Natural killer cell (primary cell): ENCODE measurements around the gene LYVE1. TPM values are rescaled to one million over a fixed set of nuclear protein-coding genes. Genes with fewer than 3 reads are reported as not detected.

ENCODE experiments used
- ATAC-seq, 3 donors: fragments of 150-1000 bp in 2 of 3; fragments of 200-7000 bp in 1 of 3; cut with Tn5 transposase; 1 replicate in 1 of 3; 2 replicates in 2 of 3; pipeline ENCODE4 v1.10.0; 2021; ENCODE audit warnings: mild to moderate bottlenecking in 2 of 3, moderate library complexity in 2 of 3
- DNase-seq, 2 donors: peaks; one replicate each; pipeline versions ENCODE4 v3.0.0 to v3.0.0-alpha.2; 2013 to 2021; ENCODE audit warnings: mixed read lengths in 1 of 2
- H3K27ac ChIP-seq: one replicate; pipeline ENCODE4 v1.5.1; 2013; ENCODE audit warnings: mild to moderate bottlenecking, low read length
- H3K27me3 ChIP-seq: one replicate; pipeline ENCODE4 v1.6.1; 2013; ENCODE audit warnings: low read length; ENCODE audit not compliant: control insufficient read depth, insufficient read depth
- H3K36me3 ChIP-seq: one replicate; pipeline ENCODE4 v1.6.1; 2013; ENCODE audit warnings: low read length; ENCODE audit not compliant: control insufficient read depth, insufficient read depth
- H3K4me1 ChIP-seq: one replicate; pipeline ENCODE4 v1.6.1; 2013; ENCODE audit warnings: low read length; ENCODE audit not compliant: control insufficient read depth, insufficient read depth
- H3K4me3 ChIP-seq: one replicate; pipeline ENCODE4 v1.5.1; 2013; ENCODE audit warnings: low read length
- H3K9me3 ChIP-seq: one replicate; pipeline ENCODE4 v1.6.1; 2013; ENCODE audit warnings: low read length; ENCODE audit not compliant: control insufficient read depth, insufficient read depth
- H3K27ac Mint-ChIP-seq, 2 donors: one replicate each; pipeline ENCODE4 v1.8.0; 2022; ENCODE audit warnings: mild to moderate bottlenecking in 2 of 2, mixed read lengths in 2 of 2, moderate library complexity in 1 of 2
- H3K27me3 Mint-ChIP-seq, 2 donors: one replicate each; pipeline ENCODE4 v1.8.0; 2022; ENCODE audit warnings: low read depth in 2 of 2, mixed read lengths in 2 of 2
- H3K36me3 Mint-ChIP-seq: one replicate; pipeline ENCODE4 v1.8.0; 2022; ENCODE audit warnings: mixed read lengths
- H3K4me1 Mint-ChIP-seq, 2 donors: one replicate each; pipeline ENCODE4 v1.8.0; 2022; ENCODE audit warnings: mixed read lengths in 2 of 2
- H3K4me3 Mint-ChIP-seq: one replicate; pipeline ENCODE4 v1.8.0; 2022; ENCODE audit warnings: mild to moderate bottlenecking, moderate library complexity, mixed read lengths
- H3K9me3 Mint-ChIP-seq, 2 donors: one replicate each; pipeline ENCODE4 v1.8.0; 2022; ENCODE audit warnings: mixed read lengths in 2 of 2
- CTCF ChIP-seq: fragments of 200-600 bp; IDR thresholded peaks from one replicate; pipeline ENCODE4 v1.8.0; 2022; ENCODE audit warnings: antibody characterized with exemption
- WGBS: methylation state at CpG from one replicate; pipeline ENCODE4 v1.1.7; 2013; ENCODE audit warnings: missing lambda C conversion rate; ENCODE audit not compliant: insufficient coverage; 5-methylcytosine and 5-hydroxymethylcytosine counted together
- intact Hi-C: fragments of 100-400 bp; cut with micrococcal nuclease; formaldehyde crosslinking; loops from one replicate; pipeline ENCODE4 v1.14.2; 2022
- total RNA-seq, 4 donors: library from RNA; stranded (reverse); fragments of 120-200 nt in 1 of 4; gene quantifications; one replicate each; pipeline versions ENCODE4 v1.2.3 to v1.2.4, GENCODE V29; 2013 to 2022

Gene LYVE1
- total RNA-seq, 3 donors from 2014 or later (not counting 1 experiment from before 2014, with no cell fraction given) = not detected

- Histone ChIP-seq H3K4me1 (no peaks in the 10 kb centered on the region), H3K27ac (no peak overlapping the region), H3K9me3 (no peaks in the 10 kb centered on the region), H3K36me3 (no peaks in the 10 kb centered on the region), H3K27me3 (no peaks in the 10 kb centered on the region), H3K4me3 (no peak overlapping the region)
- DNase-seq (no peak), ATAC-seq (no peak)
- Mint-ChIP-seq H3K27me3 (peaks cover 8 to 16% of the 10 kb centered on the region in 2 donors), H3K4me1 (no peaks in the 10 kb centered on the region), H3K27ac (no peak overlapping the region), H3K36me3 (no peaks in the 10 kb centered on the region), H3K9me3 (no peaks in the 10 kb centered on the region), H3K4me3 (no peak overlapping the region)
- WGBS = 73% methylated on average over 2 of the region's 3 CpGs
- no peak for TF ChIP-seq CTCF
- intact Hi-C loops = no loop called here
These were observed 7.2 kb downstream of the LYVE1 start for GRCh38 chr11:10561043-10561818.

GRCh38 chr11:10558288-10558687, 10.2 kb downstream of the LYVE1 start:
- DNase-seq (no peak), ATAC-seq (no peak)
- Mint-ChIP-seq H3K4me3 (no peak overlapping the region), H3K4me1 (no peaks in the 10 kb centered on the region), H3K9me3 (no peaks in the 10 kb centered on the region), H3K27ac (no peak overlapping the region), H3K27me3 (peaks cover 8 to 16% of the 10 kb centered on the region in 2 donors), H3K36me3 (no peaks in the 10 kb centered on the region)
- Histone ChIP-seq H3K9me3 (no peaks in the 10 kb centered on the region), H3K4me1 (no peaks in the 10 kb centered on the region), H3K27me3 (no peaks in the 10 kb centered on the region), H3K27ac (no peak overlapping the region), H3K36me3 (no peaks in the 10 kb centered on the region), H3K4me3 (no peak overlapping the region)
- 93% methylated on average over 3 of the region's 3 CpGs for WGBS
- intact Hi-C loops = no loop called here
- TF ChIP-seq CTCF = no peak

- no CpG with 5 or more reads among the region's 1 CpG for WGBS
- H3K9me3 Mint-ChIP-seq = peaks cover 0 to 5% of the 10 kb centered on the region in 2 donors
- no peak overlapping the region for H3K4me3 Mint-ChIP-seq
- H3K27ac Mint-ChIP-seq = no peak overlapping the region
- no peak for DNase-seq
- no peaks in the 10 kb centered on the region for H3K36me3 ChIP-seq
- H3K36me3 Mint-ChIP-seq = no peaks in the 10 kb centered on the region
- peaks cover 0 to 5% of the 10 kb centered on the region in 2 donors for H3K4me1 Mint-ChIP-seq
- peaks cover 16 to 17% of the 10 kb centered on the region in 2 donors for H3K27me3 Mint-ChIP-seq
- H3K27ac ChIP-seq = no peak overlapping the region
- H3K4me3 ChIP-seq = no peak overlapping the region
- H3K4me1 ChIP-seq = no peaks in the 10 kb centered on the region
- ATAC-seq = no peak
- TF ChIP-seq CTCF = no peak
- no peaks in the 10 kb centered on the region for H3K9me3 ChIP-seq
- intact Hi-C loops = no loop called here
- H3K27me3 ChIP-seq = no peaks in the 10 kb centered on the region
These were observed 11.9 kb downstream of the LYVE1 start for GRCh38 chr11:10556590-10556989.
